Stimulated activated CD8-positive, alpha-beta memory T cell treated with anti-CD3 and anti-CD28 coated beads, Interleukin-4, amount 100 ng/mL, for 24 hours (primary cell): ENCODE results near the gene RAPSN.

Source experiments
- DNase-seq: peaks from one replicate; pipeline ENCODE4 v3.0.0-alpha.2; 2020; ENCODE audit warnings: low read depth

Gene RAPSN

GRCh38 chr11:47389577-47390421 lies 59.1 kb downstream of the RAPSN start:
- no peak for DNase-seq

- no peak for DNase-seq
Measured at GRCh38 chr11:47388697-47389576, 60.0 kb downstream of the RAPSN start.

GRCh38 chr11:47387944-47388696 lies 60.8 kb downstream of the RAPSN start:
- no peak for DNase-seq
